ENCODE data around the gene ACTR2.

DNA sequence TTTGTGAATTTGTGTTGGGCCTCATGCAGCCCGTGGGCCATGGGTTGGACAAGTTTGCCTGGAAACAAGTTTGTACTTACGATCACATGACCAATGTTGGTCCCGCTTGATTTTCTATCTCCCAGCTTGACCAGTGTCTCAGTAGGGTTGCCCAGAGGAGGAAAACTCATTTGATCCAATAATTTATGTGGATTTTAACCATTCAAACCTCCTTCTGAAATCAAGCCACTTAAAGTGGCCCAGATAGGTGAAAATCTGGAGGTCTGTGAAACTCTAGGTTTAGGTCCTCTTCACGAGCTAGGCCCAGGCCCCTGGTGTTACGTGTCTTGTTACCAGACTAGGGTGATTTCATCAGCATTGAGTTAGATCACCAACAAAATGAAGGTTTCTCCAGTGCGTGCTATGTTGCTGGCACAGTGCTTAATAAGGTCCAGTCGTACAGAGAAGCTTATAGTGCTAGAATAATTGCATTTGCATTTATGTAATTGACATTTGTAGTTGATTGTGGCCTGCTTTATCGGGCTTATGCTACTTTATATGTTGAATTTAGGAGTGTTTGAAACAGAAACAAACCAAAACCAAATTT lies 4.4 kb downstream of the ACTR2 start:
- TF ChIP-seq, protein P1, sequence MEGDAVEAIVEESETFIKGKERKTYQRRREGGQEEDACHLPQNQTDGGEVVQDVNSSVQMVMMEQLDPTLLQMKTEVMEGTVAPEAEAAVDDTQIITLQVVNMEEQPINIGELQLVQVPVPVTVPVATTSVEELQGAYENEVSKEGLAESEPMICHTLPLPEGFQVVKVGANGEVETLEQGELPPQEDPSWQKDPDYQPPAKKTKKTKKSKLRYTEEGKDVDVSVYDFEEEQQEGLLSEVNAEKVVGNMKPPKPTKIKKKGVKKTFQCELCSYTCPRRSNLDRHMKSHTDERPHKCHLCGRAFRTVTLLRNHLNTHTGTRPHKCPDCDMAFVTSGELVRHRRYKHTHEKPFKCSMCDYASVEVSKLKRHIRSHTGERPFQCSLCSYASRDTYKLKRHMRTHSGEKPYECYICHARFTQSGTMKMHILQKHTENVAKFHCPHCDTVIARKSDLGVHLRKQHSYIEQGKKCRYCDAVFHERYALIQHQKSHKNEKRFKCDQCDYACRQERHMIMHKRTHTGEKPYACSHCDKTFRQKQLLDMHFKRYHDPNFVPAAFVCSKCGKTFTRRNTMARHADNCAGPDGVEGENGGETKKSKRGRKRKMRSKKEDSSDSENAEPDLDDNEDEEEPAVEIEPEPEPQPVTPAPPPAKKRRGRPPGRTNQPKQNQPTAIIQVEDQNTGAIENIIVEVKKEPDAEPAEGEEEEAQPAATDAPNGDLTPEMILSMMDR (IDR thresholded peaks at IDR 0.05; ENCODE audit: insufficient read depth, low read depth, low read length): no peak
- TF ChIP-seq EZH2 (IDR thresholded peaks at IDR 0.05; ENCODE audit: insufficient read depth, low read length): no peak
